Left colon (tissue), 2 donors: ENCODE data around the gene KBTBD13. TPM values are rescaled to one million over a fixed set of nuclear protein-coding genes. Genes with fewer than 3 reads are reported as not detected.
A peak's percentile ranks its signal among the peaks of the same experiment; 100 is the strongest.
"Not testable (repeated sequence)": the region's sequence is repeated elsewhere in the genome, so short reads cannot be mapped to it uniquely, and the experiment has no call there.

Source experiments
- ATAC-seq: fragments of 200-7000 bp; cut with Tn5 transposase; one replicate; pipeline ENCODE4 v1.9.1; 2020; ENCODE audit warnings: mild to moderate bottlenecking, moderate library complexity
- DNase-seq, 2 donors: peaks; one replicate each; pipeline ENCODE4 v3.0.0-alpha.2; 2020
- intact Hi-C, 2 donors: fragments of 100-400 bp; cut with DNase I in 1 of 2; cut with micrococcal nuclease in 1 of 2; formaldehyde crosslinking; loops; one replicate each; pipeline versions ENCODE4 v1.11.2 to v1.14.0; 2022; cut with DNase I, micrococcal nuclease
- total RNA-seq, 2 donors: library from RNA; stranded (reverse); fragmentation: NEBNext Ultra II Directional; extraction: Animal tissue kit (Norgen Biotek cat#: 25700); gene quantifications; one replicate each; pipeline ENCODE4 v1.2.1, GENCODE V29; 2021
- donor health status: DM: no; HTN: no; CAD: no.
- donor health status: DM: yes; HTN: yes; CAD: no.

Gene KBTBD13
- total RNA-seq, 2 donors from 2014 or later = 0.08 TPM; not detected in 1

DNA sequence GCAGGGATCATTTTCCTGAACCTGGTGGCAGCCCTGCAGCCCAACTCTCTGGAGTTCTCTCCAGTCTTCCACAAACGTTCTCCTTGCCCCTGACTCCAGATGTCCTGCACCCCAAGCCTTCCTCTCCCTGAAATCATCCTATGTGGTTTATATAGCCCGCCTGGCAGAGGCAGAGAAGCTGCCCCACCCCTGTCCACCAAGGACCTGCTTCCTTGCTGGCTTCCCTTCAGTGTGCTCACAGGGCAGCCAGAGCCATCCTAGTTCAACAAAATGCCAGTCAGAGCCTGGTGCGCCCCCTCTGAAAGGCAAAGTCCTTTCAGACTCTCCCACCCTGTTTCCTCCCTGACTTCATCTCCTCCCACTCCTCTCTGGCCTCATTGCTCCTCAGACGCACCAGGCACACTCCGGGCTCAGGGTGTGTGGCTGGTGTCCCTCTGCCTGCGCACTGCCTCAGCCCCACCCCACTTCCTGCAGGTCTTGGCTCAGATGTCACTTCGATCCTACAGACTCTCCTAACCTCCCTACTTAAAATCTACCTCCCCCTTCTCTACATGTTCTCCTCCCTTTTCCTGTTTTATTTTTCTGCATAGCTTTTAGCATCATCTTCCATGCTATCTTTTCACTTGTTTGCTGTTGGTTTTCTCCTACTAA, 5.9 kb downstream of the KBTBD13 start:
- DNase-seq = peak; percentile 65 to 66
- intact Hi-C loops = no loop called here
- ATAC-seq = peak; percentile 77

DNA sequence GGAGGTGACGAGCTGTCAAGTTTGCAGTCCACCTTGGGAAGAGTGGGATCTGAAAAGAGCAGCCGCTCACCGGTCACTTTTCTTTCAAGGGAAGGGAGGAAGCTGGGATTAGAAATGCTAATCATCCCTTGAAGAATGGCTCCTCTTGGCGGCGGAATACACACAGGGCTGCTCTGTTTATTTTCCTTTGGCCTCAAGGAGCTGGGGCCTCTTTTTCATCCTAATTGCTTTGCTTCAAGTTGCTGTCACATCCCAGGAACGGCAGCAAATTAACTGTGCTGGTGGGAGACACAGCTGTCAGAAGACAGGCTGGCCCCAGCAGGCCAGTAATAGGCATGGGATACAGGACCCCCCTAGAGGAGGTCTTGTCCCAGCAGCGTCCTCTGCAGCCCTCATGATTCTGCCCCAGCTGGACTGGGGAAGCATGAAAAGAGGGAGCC, 6.7 kb downstream of the KBTBD13 start:
- ATAC-seq = no peak
- no peak for DNase-seq
- intact Hi-C loops = no loop called here

DNA sequence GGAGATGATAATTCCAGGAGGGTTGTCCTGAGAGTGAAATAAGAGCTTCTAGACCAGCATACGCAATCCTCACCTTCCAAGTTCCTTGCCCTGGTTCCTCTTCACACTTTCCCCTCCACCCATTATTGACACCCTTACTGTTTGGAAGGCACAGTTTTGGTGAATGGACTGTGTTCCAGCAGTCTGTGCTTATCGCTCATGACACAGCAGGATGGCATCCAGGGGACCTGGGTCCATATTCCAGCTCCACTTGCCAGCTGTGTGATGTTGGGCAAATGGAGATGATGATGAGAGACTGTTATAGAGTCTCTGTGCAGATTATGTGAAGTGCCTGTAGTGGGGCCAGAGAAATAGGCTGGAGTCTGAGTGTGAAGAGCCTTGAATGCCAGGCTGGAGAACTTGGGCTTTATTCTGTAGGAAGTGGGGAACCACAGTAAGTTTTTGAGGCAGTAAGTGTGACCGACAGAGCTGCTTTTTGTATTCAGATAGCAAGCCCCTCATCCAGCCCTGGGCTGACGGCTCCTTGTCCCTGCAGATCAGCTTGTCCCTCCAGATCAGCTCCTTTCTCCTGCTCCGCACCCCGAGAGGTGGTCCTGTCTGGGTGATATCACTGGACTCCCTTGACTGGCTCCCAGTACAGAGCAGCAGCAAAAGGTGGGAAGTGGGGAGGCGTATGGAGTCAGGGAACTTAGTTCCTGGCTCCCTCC, 8.1 kb downstream of the KBTBD13 start:
- intact Hi-C loops = no loop called here
- ATAC-seq (no peak), DNase-seq (no peak)

DNA sequence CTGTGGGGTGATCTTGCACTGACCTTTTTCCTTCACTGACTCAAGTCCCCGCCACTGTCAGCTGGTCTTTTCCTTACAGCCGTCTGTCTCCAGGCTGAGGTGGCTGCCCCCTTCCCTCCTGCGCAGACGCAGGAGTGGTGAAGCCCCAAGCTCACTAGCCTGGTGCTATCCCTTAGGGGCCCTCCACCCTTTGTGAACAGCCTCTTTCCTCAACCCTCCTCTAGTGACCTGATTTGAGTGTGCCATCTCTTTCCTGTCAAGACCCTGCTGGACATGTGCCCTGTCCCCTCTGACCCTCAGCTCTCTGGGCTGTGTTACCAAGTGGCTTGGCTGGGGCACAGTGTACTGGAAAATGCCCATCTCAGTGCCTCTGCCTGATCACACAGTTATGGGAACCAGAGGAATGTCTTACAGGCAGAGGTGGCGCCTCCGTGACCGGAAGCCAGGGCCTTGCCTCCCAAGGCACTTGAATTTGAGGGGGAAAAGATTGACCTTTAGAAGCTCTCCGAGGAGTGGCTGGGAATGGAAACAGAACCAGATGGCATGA, 8.7 kb downstream of the KBTBD13 start:
- intact Hi-C loops = no loop called here
- no peak for ATAC-seq
- DNase-seq = no peak

DNA sequence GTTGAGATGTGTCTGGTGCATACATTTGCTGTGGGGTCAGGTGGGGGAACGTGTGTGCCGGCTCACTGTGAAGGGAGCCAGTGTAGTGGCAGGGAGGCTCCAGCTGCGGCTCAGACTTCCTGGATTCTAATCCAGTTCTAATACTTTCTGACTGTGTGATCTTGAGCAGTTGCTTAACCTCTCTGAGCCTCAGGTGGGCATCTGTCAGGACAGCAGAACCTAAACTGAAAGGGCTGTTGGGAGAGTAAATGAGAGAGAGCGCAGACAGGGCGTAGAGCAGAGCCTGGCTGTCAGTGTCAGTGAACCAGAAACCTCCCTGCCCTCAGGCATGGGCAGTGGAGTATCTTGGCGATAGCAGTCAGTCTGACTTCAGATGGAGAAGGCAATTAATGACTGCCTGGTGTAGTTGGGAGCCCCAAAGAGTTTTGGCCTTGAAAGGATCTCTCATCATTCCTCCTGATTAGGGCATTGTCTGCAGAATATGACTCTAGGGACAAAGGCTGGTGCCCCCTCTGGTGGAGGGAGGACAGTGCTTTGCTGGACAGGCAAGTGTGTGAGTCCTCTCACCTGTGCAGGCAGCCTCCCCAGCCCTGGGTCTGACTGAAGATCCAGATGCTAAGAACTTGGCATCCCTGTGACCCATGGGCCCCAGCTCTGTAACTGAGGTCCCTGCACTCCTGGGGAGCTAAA, 9.6 kb downstream of the KBTBD13 start:
- DNase-seq = peak in 1 of 2 donors; percentile 66
- no peak for ATAC-seq
- intact Hi-C loops = no loop called here

DNA sequence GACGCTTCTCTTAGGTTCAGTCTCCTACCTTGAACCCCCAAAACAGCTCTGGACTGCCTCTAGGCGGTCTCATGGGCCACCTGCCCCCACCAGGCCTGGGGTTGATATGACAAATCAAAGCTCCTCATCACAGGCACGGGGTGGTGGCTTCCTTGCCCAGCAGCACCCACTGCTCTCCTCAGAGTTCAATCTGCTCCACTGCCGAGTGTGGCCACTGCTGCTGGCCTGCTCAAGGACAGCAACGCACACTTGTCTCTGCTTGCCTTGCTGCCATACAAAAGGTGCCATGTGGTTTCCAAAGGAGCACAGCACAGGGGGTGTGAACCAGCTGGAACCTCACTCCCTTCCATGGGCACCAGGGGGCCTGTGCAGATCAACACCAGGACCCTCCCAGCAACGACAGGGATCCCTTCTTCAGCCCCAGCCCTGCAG, 10.2 kb downstream of the KBTBD13 start:
- ATAC-seq = no peak
- intact Hi-C loops = no loop called here
- no peak for DNase-seq

DNA sequence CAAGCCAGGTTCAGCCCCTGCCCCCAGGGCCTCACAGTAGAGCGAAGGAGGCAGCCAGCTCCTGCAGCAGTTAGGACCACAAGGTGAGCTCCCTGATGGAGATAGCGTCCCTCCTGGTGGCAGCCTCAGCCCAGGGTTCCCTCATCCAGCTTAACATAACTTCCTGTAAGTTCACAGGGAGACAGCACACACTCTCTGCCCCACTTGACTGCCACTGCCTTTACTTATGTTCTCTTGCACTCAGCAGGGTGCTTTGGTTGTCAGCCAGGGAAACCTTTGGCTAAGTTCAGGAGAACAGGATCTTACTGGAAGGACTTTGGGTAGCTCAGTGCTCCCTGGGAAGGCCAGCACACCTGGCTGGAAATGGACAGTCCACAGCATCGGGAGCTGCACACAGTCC, 10.9 kb downstream of the KBTBD13 start:
- ATAC-seq = no peak
- intact Hi-C loops = no loop called here
- no peak for DNase-seq

DNA sequence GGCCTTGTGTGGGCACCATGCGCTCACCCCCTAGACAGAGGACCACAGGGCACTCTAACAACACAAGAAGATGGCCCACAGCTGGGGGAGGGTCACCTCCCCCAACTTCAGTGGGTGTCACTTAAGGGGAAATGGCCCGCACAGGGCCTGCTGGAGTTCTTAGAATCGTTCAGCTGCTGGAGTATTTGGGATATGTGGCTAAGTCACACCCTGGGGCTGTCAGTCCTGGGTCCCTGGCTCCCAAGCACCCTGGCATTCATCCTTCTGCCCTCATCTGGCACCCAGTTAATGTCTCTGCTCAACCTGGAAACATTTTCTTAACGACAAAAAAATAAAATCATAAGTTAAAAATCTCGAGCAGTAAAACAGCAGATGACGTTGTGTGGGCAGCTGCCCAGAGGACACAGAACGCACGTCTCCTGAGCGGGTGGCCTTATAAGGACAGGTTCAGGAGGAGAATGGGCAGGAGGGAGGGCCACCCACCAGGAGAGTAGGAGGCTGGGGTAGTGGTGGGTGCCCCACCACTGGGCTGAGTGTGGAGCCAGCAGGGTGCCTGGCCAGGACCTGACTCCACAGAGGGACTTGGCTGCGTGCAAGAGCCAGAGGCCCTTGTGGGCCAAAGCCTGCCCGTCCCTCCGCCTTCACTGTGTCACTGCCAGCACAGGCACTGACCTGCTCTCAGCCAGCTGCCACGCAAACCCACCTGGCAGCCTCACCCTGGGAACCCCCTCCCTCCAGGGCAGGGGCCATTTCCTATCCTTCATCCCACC, 11.5 kb downstream of the KBTBD13 start:
- ATAC-seq (peak; percentile 65), DNase-seq (peak; percentile 74 to 84)
- intact Hi-C loops = no loop called here

DNA sequence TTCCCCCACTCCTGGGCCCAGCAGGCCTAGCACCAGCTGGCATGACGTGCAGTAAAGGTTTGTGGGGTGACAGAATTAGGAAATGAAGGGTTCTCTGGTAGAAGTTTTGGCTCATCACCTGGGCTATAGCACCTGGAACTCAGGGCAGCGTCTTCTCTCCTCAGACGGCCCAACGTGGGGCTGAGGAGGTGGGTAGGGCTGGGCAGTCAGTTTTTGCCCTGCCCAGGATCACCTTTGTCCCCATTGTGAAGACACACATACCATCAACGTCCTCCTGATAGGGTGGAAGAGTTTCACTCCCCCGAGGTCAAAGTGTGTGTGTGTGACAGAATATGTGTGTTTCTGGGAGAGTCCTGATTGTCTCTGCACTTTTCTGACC, 12.1 kb downstream of the KBTBD13 start:
- ATAC-seq (peak; percentile 91), DNase-seq (peak; percentile 59 to 65)
- intact Hi-C loops = no loop called here

DNA sequence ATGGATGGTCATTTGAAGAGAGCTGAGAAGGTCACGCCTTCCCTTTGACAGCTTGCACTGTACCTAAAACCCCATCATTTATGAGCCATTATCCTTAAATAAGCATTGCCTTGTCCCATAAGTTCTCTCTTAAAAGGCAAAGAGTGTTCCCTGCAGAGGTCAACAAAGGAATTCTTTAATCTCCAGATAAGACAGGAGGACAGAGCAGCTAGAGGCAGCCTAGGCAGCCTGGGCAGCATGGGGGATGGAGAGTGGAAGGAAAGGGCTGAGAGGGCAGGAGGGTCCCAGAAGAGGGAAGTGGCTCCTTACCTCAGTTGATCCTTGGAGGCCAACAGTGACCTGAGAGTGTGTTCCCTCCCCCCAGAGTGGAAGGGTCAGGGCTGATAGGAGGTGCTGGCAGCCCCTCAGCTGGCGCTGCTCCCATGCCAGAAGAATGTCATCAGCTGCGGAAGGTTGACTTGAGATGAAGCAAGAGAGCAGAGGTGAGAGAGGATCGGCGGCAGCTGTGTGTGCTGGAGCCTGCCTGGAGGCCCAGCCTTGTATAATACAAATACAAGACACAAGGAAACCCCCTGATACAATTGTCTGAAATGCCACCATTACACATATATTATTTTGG, 12.8 kb downstream of the KBTBD13 start:
- ATAC-seq = peak; percentile 3
- intact Hi-C loops = no loop called here
- no peak for DNase-seq

DNA sequence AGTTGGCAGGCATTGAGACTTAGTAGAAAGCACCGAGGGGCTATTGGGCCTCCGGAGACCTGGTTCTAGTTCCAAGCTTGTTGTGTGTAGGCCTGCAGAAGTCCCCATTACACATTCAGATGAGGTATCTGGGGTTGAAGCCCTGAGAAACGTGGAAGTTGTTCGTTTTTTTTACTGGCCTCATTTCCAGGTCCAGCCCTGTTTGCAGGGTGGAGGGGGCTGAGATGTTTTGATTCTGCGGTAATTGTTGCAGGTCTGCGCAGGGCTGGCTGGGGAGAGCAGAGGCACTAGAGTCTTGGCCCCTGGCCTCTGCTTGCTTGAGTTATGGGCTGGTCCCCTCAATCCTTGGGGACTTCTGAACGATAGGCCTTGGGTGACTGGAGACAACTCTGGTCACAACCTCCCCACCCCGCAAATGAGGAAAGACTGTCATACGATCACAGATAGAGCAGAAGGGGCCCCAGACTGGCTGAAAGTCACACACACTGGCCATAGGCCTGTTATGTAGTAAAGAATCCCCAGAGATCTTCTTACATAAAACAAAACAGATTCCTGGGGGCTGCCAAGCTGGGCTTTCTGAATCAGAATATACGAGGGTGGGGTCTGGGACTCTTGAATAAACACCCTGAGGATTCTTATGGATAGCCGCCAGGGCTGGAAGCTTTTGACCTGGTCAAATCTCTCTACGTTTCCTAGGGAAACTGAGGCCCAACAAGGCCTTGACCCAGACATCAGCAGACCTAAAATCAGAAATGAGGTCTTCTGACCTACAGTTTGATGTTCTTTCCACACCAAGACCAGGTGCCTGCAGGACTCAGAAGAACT, 15.6 kb downstream of the KBTBD13 start:
- no peak for DNase-seq
- ATAC-seq = no peak
- intact Hi-C loops = loop anchor here in 1 of 2 donors (10.0 kb wide), 1 partner anchor 47 kb away; the partner anchor contains the start of gene SLC51B

DNA sequence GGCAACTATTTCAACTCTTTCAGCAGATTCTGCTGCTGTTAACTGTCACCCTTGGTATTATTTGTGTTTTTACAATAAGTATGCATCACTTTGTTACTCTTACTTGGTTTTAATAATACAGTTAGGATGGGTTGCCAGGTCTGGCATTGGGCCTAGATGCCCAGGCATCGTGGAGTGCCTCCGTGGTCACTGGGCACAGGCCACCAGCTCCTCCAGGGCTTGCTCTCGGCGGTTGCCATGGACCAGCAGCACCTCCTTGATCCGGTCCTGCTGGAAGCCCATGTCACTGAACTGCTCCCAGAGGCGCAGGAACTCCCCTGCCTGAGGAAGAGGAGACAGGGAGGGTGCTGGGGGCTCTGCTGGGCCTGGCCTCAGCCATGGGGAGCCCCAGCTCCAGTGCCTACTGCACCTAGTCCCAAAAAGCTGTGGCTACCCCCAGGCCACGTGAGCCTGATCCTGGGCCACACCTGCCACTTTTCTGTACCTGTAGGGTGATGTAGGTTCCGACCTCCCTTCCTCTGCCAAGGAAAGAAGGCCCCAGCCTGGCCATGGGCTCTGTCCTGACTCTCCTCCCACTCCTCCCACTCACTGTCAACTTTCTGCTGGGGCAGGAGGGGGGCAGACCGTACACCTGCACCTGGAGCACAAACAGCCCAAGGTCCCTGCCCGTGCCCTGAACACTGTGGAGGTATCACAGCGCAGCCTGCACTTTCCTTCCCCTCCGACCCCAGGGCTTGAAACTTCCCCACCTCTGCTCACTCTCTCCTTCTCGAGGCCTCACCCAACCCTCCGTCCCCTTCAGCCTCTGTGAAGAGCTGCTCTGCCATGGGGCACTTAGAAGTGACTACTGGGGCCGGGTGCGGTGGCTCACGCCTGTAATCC, 16.6 kb downstream of the KBTBD13 start:
- intact Hi-C loops = loop anchor here in 1 of 2 donors (10.0 kb wide), 1 partner anchor 48 kb away; the partner anchor contains the start of gene SLC51B
- DNase-seq (no peak), ATAC-seq (no peak)

DNA sequence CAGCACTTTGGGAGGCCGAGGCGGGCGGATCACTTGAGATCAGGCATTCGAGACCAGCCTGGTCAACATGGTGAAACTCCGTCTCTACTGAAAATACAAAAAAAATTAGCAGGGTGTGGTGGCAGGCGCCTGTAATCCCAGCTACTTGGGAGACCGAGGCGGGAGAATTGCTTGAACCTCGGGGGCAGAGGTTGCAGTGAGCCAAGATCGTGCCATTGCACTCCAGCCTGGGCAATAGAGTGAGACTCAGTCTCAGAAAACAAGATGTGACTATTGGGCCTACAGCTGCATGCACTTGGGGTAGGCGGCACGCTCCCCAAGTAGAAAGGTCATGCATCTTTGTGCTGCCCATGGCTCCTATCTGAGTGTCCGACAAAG, 17.2 kb downstream of the KBTBD13 start:
- ATAC-seq, DNase-seq: not testable (repeated sequence)
- intact Hi-C loops = loop anchor here in 1 of 2 donors (10.0 kb wide), 1 partner anchor 49 kb away; the partner anchor contains the start of gene SLC51B

DNA sequence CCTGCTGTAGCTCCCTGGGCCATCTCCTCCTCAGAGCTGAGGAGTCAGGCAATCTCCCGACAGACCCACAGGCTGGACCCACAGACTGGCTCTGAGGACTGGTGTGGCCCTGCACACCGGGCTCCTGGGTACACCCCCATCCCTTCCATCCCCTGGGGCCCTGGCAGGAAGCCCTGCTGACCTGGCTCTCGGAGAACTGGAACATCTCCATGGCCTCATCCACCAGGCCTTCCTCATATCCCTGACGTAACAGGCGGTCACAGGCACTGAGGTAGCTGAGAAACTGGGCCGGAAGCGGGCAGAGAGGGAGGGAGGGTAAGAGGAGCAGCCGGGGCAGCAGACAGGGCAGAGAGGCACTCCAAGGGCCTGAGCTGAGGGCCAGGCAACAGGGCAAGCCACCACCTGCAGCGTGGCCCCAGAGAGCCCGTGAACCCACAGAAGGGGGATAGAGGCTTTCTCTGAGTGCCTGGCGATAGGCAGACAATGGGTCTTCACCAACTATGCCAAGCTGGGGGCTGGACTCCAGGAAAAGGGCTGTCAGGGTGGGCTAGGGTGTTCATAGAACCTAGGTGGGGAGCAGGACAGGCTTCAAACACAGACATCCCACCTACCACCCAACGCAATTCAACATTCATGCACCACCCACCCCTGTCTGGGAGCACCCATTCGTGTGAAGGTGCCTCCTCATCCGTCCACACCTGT, 17.9 kb downstream of the KBTBD13 start:
- ATAC-seq (no peak), DNase-seq (peak in 1 of 2 donors; percentile 71)
- intact Hi-C loops = loop anchor here in 1 of 2 donors (10.0 kb wide), 1 partner anchor 50 kb away; the partner anchor contains the start of gene SLC51B

DNA sequence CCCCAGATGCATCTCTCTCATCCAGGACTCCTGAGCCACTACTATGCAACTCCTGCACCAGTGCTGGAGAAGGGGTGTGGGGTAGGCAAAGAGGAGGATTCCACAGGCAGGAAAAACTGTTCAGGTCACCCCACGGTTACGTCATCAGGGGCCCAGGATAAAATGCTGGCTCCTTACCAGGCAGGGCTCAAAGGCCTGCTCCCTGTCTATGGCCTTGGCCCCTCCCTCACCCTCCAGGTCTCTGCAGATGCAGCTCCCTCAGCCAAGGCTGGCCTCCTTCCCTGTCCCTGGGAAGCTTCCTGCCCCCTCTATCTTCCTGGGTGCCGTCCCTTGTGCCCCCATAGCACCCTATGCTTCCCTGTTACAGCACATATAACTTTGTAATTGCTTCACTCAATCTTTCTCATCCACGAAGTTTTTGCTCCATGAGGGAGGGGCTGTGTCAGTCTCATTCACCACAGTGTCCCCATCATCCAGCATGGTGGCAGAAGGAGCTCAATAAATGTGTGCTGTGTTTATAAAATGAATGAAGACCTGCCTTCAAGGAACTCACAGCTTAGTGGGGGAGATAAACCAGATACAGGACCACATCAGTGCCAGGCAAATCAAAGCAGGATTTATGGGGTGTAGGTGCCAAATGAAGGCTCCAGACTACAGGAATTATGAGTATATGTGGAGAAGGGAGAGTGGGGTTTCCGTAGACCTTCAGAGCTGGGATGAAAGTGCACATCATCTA, 18.6 kb downstream of the KBTBD13 start:
- intact Hi-C loops = loop anchor here in 1 of 2 donors (10.0 kb wide), 1 partner anchor 50 kb away; the partner anchor contains the start of gene SLC51B
- DNase-seq = peak in 1 of 2 donors; percentile 60
- peak; percentile 67 for ATAC-seq
